Left renal cortex interstitium (tissue), 4 donors: ENCODE data around the gene MAST4. TPM values are rescaled to one million over a fixed set of nuclear protein-coding genes. Genes with fewer than 3 reads are reported as not detected.

ENCODE experiments used
- DNase-seq, 4 donors: peaks; one replicate each; pipeline ENCODE4 v3.0.0-alpha.2; 2013; ENCODE audit warnings: low read depth in 4 of 4, low spot score in 2 of 4, missing footprints in 1 of 4
- polyA plus RNA-seq, 4 donors: library from polyadenylated mRNA; unstranded; fragments of 120-200 nt; gene quantifications; one replicate each; pipeline ENCODE4 v1.2.1, GENCODE V29; 2013; ENCODE audit not compliant: insufficient read length in 4 of 4

Gene MAST4
- polyA plus RNA-seq, 4 donors: 13.5 to 18.7 (median 16.1) TPM

DNA sequence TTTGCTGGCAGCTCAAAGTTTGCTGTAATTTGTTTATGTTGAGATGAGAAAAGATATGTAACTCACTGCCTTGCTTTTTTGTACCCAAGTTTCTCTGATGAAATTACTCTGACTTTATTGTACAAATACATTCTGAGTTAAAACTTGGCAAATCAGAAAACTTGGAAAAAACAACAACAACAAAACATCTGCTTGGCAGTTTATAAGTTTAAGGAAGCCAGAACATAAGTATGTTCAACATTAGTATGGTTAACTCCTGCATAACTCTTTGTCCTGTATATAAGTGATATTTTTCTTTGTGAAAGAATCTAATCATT is 233.1 kb downstream of the MAST4 start:
- DNase-seq: peak in 1 of 4 donors; percentile 42

DNA sequence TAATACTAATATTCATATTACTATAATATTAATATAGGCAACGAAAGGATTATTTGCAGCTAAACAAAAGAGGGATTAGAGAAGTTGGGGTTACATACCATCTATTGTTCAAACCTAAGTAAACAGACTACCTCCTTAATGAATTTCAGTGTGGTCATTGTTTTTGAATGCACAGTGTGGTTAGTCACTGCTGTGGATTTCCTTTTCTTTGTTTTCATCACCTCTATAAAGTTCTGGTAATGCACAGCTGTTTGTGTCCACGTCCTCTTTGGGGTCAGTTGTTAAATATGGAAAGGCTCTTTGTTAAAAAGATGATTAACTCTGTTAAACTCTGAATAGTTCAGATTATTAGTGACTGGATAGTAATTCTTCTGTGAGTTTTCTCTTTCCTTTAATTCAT is 233.6 kb downstream of the MAST4 start:
- DNase-seq: no peak

DNA sequence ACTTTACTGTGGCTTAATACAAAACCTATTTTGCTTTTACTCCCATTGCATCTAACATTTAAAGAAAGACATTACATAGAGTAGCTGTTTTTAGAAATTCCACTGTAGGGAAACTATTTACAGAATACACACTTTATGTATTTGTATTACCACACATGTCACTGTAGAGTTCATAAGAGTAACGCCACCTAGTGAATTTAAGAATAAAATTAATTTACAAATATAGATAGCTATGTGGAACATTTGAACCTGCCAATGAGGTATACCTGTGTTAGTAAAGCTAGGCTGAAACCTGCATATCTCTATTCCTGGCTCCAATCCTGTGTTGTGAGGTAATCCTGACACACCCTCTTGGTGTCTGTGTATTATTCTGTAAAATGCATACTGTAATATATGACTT is 234.4 kb downstream of the MAST4 start:
- DNase-seq: no peak

GRCh38 chr5:66839636-66840185 is 243.5 kb downstream of the MAST4 start:
- DNase-seq: no peak

DNA sequence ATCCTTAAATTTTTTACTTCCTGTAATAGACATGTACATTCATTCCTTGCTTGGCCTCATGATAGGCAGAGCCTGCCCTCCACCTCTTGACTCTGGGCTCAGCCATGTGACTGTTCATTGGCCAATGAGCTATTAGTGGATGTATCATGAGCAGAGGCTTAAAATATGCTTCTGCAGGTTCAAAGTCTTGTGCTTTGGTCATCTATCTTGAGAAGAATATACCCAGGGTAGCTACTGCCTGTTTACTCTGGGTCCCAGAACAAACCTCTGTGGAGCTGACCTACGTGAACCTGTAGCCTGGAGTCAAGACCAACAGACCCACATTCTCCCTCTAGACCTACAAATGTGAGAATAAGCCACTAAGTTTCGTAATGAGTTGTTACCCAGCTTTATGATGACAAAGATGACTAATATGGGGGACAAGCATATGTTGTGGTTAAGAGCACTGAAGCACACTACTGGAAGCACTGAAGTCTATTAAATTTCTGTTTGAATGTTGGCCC is 244.4 kb downstream of the MAST4 start:
- no peak for DNase-seq

- DNase-seq: no peak
These were observed 245.1 kb downstream of the MAST4 start for GRCh38 chr5:66841264-66841663.

DNA sequence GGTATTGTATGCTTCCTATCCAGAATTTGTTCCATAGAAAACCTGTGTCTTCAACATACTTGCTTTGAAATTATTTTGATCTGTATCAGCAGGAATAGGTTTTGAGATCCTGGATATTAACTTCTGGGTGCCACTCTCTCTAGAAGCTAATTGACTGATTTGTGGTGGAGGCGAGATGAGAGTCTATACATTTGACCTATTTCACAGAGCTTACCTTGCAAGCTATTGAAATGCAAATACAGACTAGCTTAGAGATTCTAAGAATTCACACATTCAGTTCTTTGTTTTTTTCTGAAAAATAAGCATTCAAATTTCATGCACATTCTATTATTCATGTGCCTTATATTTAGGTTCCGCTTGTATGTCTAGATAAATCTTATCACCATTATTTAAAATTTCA is 246.3 kb downstream of the MAST4 start:
- DNase-seq: no peak

- no peak for DNase-seq
These were observed 246.9 kb downstream of the MAST4 start for GRCh38 chr5:66843065-66843464.

DNA sequence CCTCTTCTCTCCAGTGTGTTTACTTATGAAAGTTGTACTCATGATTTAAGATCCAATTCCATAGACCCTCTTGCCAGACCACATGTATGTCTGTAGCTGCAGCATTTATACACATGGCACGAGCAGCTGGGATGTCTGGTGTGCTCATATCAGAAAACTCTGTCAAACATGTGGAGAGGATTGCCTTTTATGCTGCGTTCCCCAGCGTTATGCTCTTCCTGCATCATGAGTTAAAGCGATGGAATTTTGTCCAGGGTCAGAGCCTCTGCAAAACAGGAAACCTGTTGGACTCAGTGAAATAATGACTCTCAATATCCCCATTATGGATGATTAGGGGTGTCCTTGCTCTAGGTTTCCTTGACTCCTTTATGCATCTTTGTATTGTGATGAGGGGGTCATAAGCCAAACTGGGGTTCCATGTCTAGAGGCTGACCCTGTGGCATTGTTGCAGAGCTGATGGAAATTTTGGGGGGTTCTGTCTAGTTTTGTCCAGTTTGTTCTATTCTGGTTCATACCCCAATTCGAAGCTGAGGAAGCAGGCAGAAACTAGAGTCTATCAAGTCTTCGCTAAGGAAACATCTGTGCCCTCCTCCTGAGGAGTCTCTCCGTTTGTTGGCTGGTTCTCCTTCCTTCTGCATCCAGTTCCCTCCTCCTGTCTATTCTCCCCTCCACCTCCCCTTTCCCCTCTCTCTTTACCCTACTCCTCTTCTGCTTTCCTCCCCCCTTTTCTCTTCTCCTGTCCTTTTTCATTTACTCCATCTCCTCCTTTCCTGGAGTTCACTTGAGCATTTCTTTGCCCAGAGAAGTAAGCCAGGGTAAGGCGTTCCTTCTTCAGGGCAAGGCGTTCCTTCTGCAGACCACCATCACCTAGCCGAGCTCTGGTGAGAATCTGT is 252.8 kb downstream of the MAST4 start:
- no peak for DNase-seq

DNA sequence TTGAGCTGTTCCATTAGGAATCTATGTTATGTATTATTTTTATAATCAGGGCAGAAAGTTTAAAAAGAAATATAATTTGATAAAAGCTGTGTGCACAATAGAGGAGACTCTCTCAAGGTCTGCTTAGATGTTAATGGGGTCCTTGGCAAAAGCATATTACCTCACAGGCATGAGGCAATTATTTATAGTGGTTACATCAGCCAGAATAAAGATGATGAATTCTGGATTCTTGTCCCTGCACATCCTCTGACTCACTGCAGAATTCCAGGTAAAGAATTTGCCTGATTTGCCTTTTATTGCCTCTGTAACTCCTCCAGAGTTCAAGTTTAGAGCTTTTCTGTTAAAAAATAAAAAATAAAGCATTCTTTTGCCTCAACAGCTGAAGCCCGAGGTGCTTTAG is 253.6 kb downstream of the MAST4 start:
- no peak for DNase-seq

DNA sequence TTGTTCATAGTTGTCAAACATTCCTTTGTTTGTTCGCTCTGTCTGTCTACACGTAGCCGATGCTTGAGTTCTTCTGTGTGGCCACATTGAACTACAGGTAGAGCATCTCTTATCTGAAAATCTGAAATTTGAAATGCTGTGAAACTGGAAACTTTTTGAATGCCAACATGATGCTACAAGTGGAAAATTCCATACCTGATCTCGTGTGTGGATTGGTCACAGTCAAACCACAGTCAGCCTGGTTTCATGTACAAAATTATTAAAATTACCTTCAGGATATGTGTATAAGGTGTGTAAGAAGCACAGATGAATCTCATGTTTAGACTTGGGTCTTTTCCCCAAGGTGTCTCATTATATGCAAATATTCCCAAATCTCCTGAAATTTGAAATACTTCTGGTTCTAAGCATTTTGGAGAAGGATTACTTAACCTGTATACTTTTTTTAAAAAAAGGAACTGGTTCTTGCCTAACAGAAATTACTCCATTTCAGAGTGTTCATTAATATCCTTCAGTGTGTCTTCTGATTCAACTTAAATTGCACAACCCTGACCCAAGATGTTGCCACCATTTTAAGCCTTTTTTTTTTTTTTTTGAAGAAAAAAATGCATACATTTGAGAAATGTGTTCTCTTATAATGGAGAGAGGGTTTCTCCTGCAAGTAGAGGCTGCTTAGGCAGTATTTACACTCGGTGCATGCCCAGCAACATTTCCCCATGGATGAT is 254.3 kb downstream of the MAST4 start:
- no peak for DNase-seq

DNA sequence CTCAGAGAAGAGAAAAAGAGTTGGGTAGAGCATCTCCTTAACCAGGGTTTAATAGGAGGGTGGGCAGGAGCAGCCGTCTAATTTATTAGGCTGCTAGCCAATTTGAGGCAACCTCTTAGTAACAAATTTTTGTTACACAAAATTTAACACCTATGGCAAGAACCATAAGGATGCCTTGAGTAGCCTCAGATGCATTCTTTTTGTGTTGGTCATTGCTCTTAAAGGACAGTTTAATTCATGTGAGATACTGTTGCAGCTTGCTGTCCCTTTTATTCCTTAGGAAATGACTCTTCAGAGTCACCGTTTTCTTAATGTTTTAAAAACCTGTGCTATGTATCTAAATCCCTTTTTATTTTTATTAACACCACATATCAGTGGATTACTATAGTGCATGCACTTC is 255.1 kb downstream of the MAST4 start:
- no peak for DNase-seq

- DNase-seq: no peak
These were observed 258.2 kb downstream of the MAST4 start for GRCh38 chr5:66854416-66854815.

GRCh38 chr5:66856041-66856805 is 260.0 kb downstream of the MAST4 start:
- DNase-seq: no peak

- DNase-seq: no peak
These were observed 263.3 kb downstream of the MAST4 start for GRCh38 chr5:66859526-66859925.

DNA sequence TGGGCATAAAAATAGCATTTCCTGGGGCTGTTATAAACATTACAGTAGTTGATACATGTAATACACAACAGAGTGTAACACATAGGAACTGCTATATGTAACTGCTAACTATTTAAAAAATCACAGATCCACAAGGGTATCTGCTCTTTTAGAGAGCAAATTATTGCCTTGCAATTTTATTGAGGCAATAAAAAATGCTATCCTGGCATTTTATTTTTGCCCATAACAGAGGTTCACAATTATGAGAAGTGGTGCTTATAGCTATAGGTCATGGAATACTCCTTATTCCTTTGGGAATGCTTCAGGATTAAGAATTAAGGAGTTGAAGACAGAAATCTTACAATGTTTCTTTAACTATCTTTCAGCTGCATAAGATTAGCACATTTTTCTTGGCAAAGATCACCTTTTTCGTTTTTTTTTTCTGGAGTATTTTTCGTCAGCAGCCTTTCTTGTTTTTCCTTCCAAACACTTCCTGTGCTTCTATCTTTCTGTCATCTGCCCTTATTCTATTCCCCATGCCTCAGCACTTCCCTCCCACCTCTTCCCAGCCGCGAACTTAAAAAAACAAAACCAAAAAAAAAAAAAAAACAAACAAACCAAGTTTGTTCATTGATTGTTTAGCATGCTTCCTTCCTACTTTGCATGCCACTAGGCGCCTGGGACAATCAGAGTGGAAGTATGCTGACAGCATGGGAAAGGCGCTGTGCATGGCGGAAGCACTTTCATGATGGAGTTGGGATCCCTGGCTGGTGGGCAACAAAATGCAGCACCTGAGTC is 264.2 kb downstream of the MAST4 start:
- DNase-seq: no peak

DNA sequence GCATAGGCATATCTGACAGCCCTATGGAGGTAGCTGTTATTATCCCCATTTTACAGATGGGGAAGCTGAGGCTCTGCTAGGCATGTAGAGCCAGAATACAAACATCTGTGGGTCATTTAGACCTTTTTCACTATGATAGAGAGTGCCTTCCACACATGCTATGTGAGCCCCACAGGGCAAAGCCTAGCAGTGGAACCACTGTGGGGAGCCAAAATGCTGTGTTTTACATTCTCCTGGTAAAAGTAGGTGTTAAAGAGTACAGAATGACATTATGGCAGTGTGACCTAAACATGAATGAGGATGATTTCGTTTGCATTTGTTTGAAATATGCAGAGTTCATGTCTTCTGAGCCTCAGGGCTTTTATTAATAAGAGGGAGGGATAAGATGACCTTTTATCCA is 265.2 kb downstream of the MAST4 start:
- no peak for DNase-seq

DNA sequence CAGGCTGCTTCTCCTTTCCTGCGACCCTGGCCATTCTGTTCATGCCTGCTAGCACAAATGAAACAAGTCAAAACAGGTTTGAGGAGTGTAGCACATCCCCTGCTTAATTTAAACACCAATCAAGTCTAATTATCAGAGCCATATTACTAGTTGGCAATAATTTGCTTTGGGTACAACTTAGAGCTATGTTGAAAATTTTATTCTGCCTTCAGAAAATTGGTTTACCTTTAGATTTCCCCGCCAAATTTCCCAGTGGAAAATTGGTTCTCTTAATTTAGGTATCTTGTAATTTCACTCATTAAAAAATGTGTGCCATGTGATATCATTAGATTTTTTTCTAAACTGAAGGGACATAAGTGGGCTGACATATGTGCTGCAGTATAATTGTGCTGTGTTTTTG is 265.8 kb downstream of the MAST4 start:
- no peak for DNase-seq

DNA sequence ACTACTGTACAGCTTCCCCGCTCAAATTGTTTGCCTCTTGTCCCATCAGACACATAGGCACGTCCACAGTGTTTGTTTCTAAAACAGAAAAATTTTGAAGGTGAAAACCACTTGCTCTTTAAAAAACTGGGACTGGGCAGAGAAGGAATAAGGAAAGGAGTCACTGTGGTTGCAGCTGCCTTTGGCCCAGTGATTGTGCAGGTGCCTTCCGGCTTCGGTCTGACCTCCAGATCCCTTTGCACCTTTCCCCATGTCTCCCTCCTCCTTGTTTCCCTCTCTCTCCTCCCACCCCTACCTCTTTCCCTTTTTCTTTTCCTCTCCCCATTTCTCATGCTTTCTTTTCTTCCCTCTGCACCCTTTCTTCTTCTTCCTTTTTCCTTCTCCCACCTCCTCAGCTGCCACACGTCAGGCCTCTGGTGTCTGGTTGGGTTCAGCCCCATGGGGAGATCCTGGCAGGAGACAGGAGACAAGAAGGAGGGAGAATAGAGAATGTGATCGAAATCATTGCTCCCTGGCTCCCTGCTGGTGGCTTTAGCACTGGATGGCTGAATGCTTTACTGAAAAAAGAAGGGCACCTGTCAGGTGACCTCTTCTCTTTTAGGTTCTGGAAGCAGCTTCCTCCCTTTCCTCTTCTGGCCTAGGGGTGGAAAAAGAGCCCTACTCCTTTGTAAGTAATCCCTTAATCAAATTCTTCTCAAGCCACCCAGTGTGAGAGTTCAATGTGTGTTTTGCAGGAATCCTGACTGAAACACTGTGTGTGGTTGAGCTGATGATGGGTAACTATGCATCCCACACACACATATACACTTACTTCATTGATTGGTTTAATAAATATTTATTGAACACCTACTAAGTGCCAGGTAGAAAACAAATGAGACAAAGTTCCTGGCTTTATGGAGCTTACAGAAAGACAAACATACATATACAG is 267.3 kb downstream of the MAST4 start:
- no peak for DNase-seq
